ENCODE results near the gene NKX2-3. TPM values are rescaled to one million over a fixed set of nuclear protein-coding genes. Genes with fewer than 3 reads are reported as not detected.

Gene NKX2-3
- not detected in 2 replicates for total RNA-seq (ENCODE audit: low replicate concordance)

GRCh38 chr10:99532687-99533495, at the start of gene NKX2-3:
Gene NKX2-3 (plus strand): TSS chr10:99532942. CDS start chr10:99533132, 190 bp downstream.

Other genes with a start within 250 kb of the NKX2-3 start
- gene CNNM1, start 203.6 kb upstream of the NKX2-3 start, total RNA-seq (ENCODE audit: low replicate concordance) = under 0.01 TPM in 2 replicates
- 9.1 and 29.0 TPM in 2 replicates for gene GOT1, start 102.3 kb upstream of the NKX2-3 start, total RNA-seq (ENCODE audit: low replicate concordance)
- gene SLC25A28, start 87.5 kb downstream of the NKX2-3 start, total RNA-seq (ENCODE audit: low replicate concordance) = 12.9 and 32.6 TPM in 2 replicates
- 12.4 and 27.3 TPM in 2 replicates for gene ENTPD7, start 126.6 kb downstream of the NKX2-3 start, total RNA-seq (ENCODE audit: low replicate concordance)
- 20.4 and 31.0 TPM in 2 replicates for gene COX15, start 199.2 kb downstream of the NKX2-3 start, total RNA-seq (ENCODE audit: low replicate concordance)
- gene CUTC, start 199.3 kb downstream of the NKX2-3 start, total RNA-seq (ENCODE audit: low replicate concordance) = 12.8 and 19.3 TPM in 2 replicates
- 0.15 and 1.1 TPM in 2 replicates for gene ABCC2, start 249.7 kb downstream of the NKX2-3 start, total RNA-seq (ENCODE audit: low replicate concordance)

Data from smooth muscle cell of the coronary artery (primary cell).